DND-41 (cell line): ENCODE measurements around the gene CRABP1.

Experiments used
- ATAC-seq: fragments of 200-7000 bp; cut with Tn5 transposase; 3 replicates; pipeline ENCODE4 v1.9.1; 2021; ENCODE audit warnings: low read depth; ENCODE audit not compliant: insufficient read depth
- DNase-seq: peaks from one replicate; pipeline ENCODE4 v3.0.0-alpha.2; 2020
- H2AFZ ChIP-seq: 2 replicates; pipeline ENCODE4 v1.6.0; 2012; ENCODE audit warnings: low read depth, low read length
- H3K27ac ChIP-seq: 2 replicates; pipeline ENCODE4 v1.5.1; 2012; ENCODE audit warnings: low read length, inconsistent platforms
- H3K27me3 ChIP-seq: fragments of 200-600 bp; sonication (generic); 2 replicates; pipeline ENCODE4 v1.6.0; 2012; ENCODE audit warnings: low read length, mild to moderate bottlenecking, inconsistent platforms; ENCODE audit not compliant: insufficient read depth, poor library complexity
- H3K36me3 ChIP-seq: 2 replicates; pipeline ENCODE4 v1.5.1; 2012; ENCODE audit warnings: low read length, inconsistent platforms; ENCODE audit not compliant: insufficient read depth
- H3K4me1 ChIP-seq: 2 replicates; pipeline ENCODE4 v1.5.1; 2012; ENCODE audit warnings: mild to moderate bottlenecking, low read length; ENCODE audit not compliant: insufficient read depth
- H3K4me2 ChIP-seq: 2 replicates; pipeline ENCODE4 v1.6.0; 2012; ENCODE audit warnings: mild to moderate bottlenecking, moderate library complexity, low read length, inconsistent platforms; ENCODE audit not compliant: insufficient read depth
- H3K4me3 ChIP-seq, 2 experiments: fragments of 200-600 bp in 1 of 2; shearing (Covaris generic) in 1 of 2; 2 replicates each; pipeline ENCODE4 v1.5.1; 2012 to 2016; ENCODE audit warnings: inconsistent platforms in 2 of 2, low read length in 2 of 2, mild to moderate bottlenecking in 2 of 2, low read depth in 1 of 2, moderate library complexity in 1 of 2
- H3K79me2 ChIP-seq: 2 replicates; pipeline ENCODE4 v1.6.0; 2012; ENCODE audit warnings: low read length, inconsistent platforms; ENCODE audit not compliant: insufficient read depth
- H3K9ac ChIP-seq: 2 replicates; pipeline ENCODE4 v1.6.0; 2012; ENCODE audit warnings: low read depth, mild to moderate bottlenecking, inconsistent platforms, low read length, moderate library complexity
- H3K9me3 ChIP-seq: 2 replicates; pipeline ENCODE4 v1.5.1; 2012; ENCODE audit warnings: low read length, moderate library complexity, mild to moderate bottlenecking, inconsistent platforms; ENCODE audit not compliant: insufficient read depth, severe bottlenecking
- H4K20me1 ChIP-seq: 2 replicates; pipeline ENCODE4 v1.6.0; 2012; ENCODE audit warnings: low read length; ENCODE audit not compliant: insufficient read depth
- EZH2 ChIP-seq: IDR thresholded peaks from 3 replicates; pipeline ENCODE4 v1.6.1; 2012; ENCODE audit warnings: borderline replicate concordance, low read depth, mild to moderate bottlenecking, moderate library complexity, low read length, inconsistent platforms; ENCODE audit not compliant: severe bottlenecking
- TF ChIP-seq, protein P1 (sequence below): IDR thresholded peaks from 2 replicates; pipeline ENCODE4 v1.5.1; 2012; ENCODE audit warnings: borderline replicate concordance, low read length, moderate library complexity, mild to moderate bottlenecking; ENCODE audit not compliant: poor library complexity, severe bottlenecking; ENCODE audit errors: extremely low read depth

Gene CRABP1

DNA sequence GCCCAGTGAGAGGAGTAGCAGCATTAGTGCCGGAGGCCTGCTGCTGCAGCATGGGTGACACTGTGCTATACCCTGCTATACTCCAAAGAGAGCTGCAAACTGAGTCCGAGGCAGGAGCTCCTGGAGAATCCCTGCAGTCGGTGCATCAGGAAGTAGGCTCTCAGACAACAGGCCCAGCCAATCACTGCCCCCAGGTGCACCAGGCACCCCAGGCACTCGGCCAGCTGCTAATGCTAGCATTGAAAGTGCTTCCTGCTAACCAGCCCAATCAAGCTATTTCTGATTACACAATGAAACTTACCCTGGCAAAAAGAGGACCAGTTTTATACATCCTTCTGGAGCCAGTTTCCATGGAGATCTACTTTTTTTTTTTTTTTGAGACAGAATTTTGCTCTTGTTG lies 52.3 kb downstream of the CRABP1 start:
- Histone ChIP-seq H3K9ac (no peak overlapping the region), H3K9me3 (no peaks in the 10 kb centered on the region), H3K4me3 (no peak overlapping the region), H3K27ac (no peak overlapping the region), H3K4me2 (no peak overlapping the region), H3K4me1 (no peaks in the 10 kb centered on the region), H3K27me3 (no peaks in the 10 kb centered on the region), H3K36me3 (no peaks in the 10 kb centered on the region), H4K20me1 (no peaks in the 10 kb centered on the region), H2AFZ (no peak overlapping the region), H3K79me2 (no peaks in the 10 kb centered on the region)
- DNase-seq (no peak), ATAC-seq (no peak)
- TF ChIP-seq, protein P1, sequence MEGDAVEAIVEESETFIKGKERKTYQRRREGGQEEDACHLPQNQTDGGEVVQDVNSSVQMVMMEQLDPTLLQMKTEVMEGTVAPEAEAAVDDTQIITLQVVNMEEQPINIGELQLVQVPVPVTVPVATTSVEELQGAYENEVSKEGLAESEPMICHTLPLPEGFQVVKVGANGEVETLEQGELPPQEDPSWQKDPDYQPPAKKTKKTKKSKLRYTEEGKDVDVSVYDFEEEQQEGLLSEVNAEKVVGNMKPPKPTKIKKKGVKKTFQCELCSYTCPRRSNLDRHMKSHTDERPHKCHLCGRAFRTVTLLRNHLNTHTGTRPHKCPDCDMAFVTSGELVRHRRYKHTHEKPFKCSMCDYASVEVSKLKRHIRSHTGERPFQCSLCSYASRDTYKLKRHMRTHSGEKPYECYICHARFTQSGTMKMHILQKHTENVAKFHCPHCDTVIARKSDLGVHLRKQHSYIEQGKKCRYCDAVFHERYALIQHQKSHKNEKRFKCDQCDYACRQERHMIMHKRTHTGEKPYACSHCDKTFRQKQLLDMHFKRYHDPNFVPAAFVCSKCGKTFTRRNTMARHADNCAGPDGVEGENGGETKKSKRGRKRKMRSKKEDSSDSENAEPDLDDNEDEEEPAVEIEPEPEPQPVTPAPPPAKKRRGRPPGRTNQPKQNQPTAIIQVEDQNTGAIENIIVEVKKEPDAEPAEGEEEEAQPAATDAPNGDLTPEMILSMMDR = no peak
- TF ChIP-seq EZH2 = no peak

DNA sequence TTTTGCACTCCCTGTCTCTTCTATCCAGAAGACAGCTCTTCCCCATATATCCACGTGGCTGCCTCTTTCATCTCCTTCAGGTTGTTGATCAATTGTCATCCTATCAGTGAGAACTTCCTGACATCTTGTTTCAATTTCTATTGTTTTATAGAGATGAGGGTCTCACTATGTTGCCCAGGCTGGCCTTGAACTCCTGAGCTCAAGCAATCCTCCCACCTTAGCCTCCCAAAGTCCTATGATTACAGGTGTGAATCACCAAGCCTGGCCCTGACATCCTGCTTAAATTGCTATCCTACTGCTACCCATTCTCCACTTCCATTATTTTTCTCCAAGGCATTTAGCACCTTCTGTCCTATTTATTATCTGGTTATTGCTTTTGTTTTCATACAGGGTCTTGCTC lies 53.0 kb downstream of the CRABP1 start:
- H3K27me3 ChIP-seq = no peaks in the 10 kb centered on the region
- H3K4me3 ChIP-seq = no peak overlapping the region
- no peaks in the 10 kb centered on the region for H3K9me3 ChIP-seq
- no peaks in the 10 kb centered on the region for H3K36me3 ChIP-seq
- H2AFZ ChIP-seq = no peak overlapping the region
- no peaks in the 10 kb centered on the region for H3K4me1 ChIP-seq
- ATAC-seq = no peak
- no peak overlapping the region for H3K9ac ChIP-seq
- H3K27ac ChIP-seq = no peak overlapping the region
- no peak overlapping the region for H3K4me2 ChIP-seq
- H3K79me2 ChIP-seq = no peaks in the 10 kb centered on the region
- TF ChIP-seq, protein P1 = no peak
- TF ChIP-seq EZH2 = no peak
- H4K20me1 ChIP-seq = no peaks in the 10 kb centered on the region
- no peak for DNase-seq

DNA sequence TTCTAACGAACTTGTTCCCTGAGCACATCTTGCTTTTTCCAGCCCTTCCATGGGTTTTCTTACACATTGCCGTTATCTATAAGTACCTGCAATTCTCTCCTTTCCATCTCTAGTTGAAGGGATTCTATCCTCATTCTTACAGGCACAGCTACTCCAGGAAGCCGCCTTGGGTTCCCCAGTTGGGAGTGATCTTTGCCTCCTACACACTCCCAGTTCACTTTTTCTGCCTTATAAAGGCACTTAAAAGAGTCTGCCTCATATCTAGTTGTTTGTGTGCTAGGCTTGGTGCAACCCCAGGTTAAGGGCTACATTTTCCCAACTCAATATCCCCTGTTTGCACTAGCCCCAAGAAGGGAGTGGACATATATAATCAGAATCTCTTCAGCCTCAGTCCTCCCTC lies 53.9 kb downstream of the CRABP1 start:
- no peaks in the 10 kb centered on the region for H4K20me1 ChIP-seq
- no peak overlapping the region for H2AFZ ChIP-seq
- no peaks in the 10 kb centered on the region for H3K4me1 ChIP-seq
- no peak for DNase-seq
- H3K79me2 ChIP-seq = no peaks in the 10 kb centered on the region
- H3K4me2 ChIP-seq = no peak overlapping the region
- H3K4me3 ChIP-seq = no peak overlapping the region
- H3K9me3 ChIP-seq = no peaks in the 10 kb centered on the region
- H3K27me3 ChIP-seq = no peaks in the 10 kb centered on the region
- no peaks in the 10 kb centered on the region for H3K36me3 ChIP-seq
- ATAC-seq = no peak
- no peak overlapping the region for H3K27ac ChIP-seq
- H3K9ac ChIP-seq = no peak overlapping the region
- TF ChIP-seq, protein P1 = no peak
- TF ChIP-seq EZH2 = no peak
